Keratinocyte (primary cell): ENCODE measurements around the gene SPAG16.

Experiments
- EZH2 ChIP-seq: IDR thresholded peaks from one replicate; pipeline ENCODE4 v1.6.1; 2012; ENCODE audit warnings: inconsistent platforms, mild to moderate bottlenecking, low read length, moderate library complexity
- TF ChIP-seq, protein P1 (sequence below), 3 experiments: IDR thresholded peaks in 1 of 3; conservative IDR thresholded peaks in 1 of 3; optimal IDR thresholded peaks in 1 of 3; 2 replicates in 2 of 3; 3 replicates in 1 of 3; pipeline versions ENCODE3 to v1.5.1; 2011; ENCODE audit warnings: low read length in 3 of 3, mild to moderate bottlenecking in 3 of 3, moderate library complexity in 2 of 3, control low read depth in 1 of 3, inconsistent platforms in 1 of 3; ENCODE audit not compliant: insufficient read depth in 2 of 3; ENCODE audit errors: extremely low read depth in 1 of 3

DNA sequence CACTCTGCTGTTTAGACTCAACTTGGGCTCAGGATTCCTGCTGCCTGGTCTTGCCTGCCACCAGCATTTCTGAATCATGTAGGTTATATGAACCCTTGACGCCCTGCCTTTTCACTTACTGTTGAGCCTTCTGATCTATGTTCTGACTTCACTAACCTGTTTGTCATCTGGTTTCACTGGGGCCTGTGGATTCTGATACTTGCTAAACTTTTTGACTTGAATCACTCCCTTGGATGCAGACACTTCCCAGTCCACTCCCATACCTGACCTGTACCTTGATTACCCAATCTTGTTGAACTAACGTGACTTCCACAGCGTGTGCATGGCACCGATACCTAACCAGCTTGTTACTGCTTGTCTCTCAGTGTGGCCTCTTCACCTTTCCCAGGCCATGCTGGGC is 35.6 kb upstream of the SPAG16 start:
- no peak for TF ChIP-seq EZH2
- TF ChIP-seq, protein P1, sequence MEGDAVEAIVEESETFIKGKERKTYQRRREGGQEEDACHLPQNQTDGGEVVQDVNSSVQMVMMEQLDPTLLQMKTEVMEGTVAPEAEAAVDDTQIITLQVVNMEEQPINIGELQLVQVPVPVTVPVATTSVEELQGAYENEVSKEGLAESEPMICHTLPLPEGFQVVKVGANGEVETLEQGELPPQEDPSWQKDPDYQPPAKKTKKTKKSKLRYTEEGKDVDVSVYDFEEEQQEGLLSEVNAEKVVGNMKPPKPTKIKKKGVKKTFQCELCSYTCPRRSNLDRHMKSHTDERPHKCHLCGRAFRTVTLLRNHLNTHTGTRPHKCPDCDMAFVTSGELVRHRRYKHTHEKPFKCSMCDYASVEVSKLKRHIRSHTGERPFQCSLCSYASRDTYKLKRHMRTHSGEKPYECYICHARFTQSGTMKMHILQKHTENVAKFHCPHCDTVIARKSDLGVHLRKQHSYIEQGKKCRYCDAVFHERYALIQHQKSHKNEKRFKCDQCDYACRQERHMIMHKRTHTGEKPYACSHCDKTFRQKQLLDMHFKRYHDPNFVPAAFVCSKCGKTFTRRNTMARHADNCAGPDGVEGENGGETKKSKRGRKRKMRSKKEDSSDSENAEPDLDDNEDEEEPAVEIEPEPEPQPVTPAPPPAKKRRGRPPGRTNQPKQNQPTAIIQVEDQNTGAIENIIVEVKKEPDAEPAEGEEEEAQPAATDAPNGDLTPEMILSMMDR (optimal IDR thresholded peaks at IDR 0.05 in 1 of 3, IDR thresholded peaks at IDR 0.05 in 1 of 3, conservative IDR thresholded peaks at IDR 0.05 in 1 of 3; ENCODE audit: extremely low read depth in 1 of 3, insufficient read depth in 2 of 3, low read length in 3 of 3): no peak
